B cell (primary cell): ENCODE data around the gene EIF1B.

ENCODE experiments used
- CTCF ChIP-seq: fragments of 200-600 bp; IDR thresholded peaks from one replicate; pipeline ENCODE4 v1.8.0; 2022; ENCODE audit warnings: antibody characterized with exemption, mild to moderate bottlenecking
- EZH2 ChIP-seq: IDR thresholded peaks from 2 replicates; pipeline ENCODE4 v1.6.1; 2012; ENCODE audit warnings: borderline replicate concordance, low read depth, mild to moderate bottlenecking, moderate library complexity, low read length; ENCODE audit not compliant: insufficient read depth, poor library complexity, severe bottlenecking

GRCh38 chr3:40325465-40325864 lies 16.0 kb downstream of the EIF1B start:
- TF ChIP-seq CTCF (no peak), EZH2 (no peak)
